Bronchial epithelial cell (primary cell): Measurements from ENCODE around the gene DNTT. TPM values are rescaled to one million over a fixed set of nuclear protein-coding genes. Genes with fewer than 3 reads are reported as not detected.

Experiments used
- DNase-seq: peaks from one replicate; pipeline ENCODE4 v3.0.0-alpha.2; 2010; ENCODE audit warnings: low read depth
- FAIRE-seq: peaks from 2 replicates; lab custom pipeline; 2011; peaks lifted over from hg19 to GRCh38; lab: Jason Lieb, UNC
- H3K27me3 ChIP-seq: 2 replicates; pipeline ENCODE4 v1.5.1; 2011; ENCODE audit warnings: low read length; ENCODE audit not compliant: control insufficient read depth, insufficient read depth
- H3K36me3 ChIP-seq: 2 replicates; pipeline ENCODE4 v1.5.1; 2011; ENCODE audit warnings: low read length; ENCODE audit not compliant: control insufficient read depth, insufficient read depth
- H3K4me3 ChIP-seq: 2 replicates; pipeline ENCODE4 v1.5.1; 2011; ENCODE audit warnings: mild to moderate bottlenecking, low read depth, low read length, control low read depth
- CTCF ChIP-seq: IDR thresholded peaks from 2 replicates; pipeline ENCODE4 v1.5.1; 2011; ENCODE audit warnings: mild to moderate bottlenecking, moderate library complexity, low read length, control low read depth, inconsistent platforms; ENCODE audit not compliant: insufficient read depth, severe bottlenecking
- total RNA-seq: library from RNA; depleted of rRNA; stranded (reverse); fragments of >200 nt; gene quantifications from 2 replicates; pipeline ENCODE4 v1.2.1, GENCODE V29; 2014

Gene DNTT
- total RNA-seq, 1 donor from 2014 or later = not detected

GRCh38 chr10:96325719-96326373 lies 21.6 kb downstream of the DNTT start:
- H3K4me3 ChIP-seq = no peak overlapping the region
- no peaks in the 10 kb centered on the region for H3K36me3 ChIP-seq
- FAIRE-seq (no peak), DNase-seq (peak; percentile 21)
- peaks cover 2% of the 10 kb centered on the region for H3K27me3 ChIP-seq
- no peak for TF ChIP-seq CTCF

GRCh38 chr10:96327462-96327861 lies 23.2 kb downstream of the DNTT start:
- TF ChIP-seq CTCF = no peak
- DNase-seq (no peak), FAIRE-seq (no peak)
- peaks cover 2% of the 10 kb centered on the region for H3K27me3 ChIP-seq
- no peak overlapping the region for H3K4me3 ChIP-seq
- H3K36me3 ChIP-seq = no peaks in the 10 kb centered on the region

- H3K4me3 ChIP-seq = no peak overlapping the region
- FAIRE-seq = no peak
- no peak for DNase-seq
- no peak for TF ChIP-seq CTCF
- H3K36me3 ChIP-seq = no peaks in the 10 kb centered on the region
- H3K27me3 ChIP-seq = no peaks in the 10 kb centered on the region
Measured at GRCh38 chr10:96333101-96333500, 28.9 kb downstream of the DNTT start.

GRCh38 chr10:96334616-96335526 lies 30.6 kb downstream of the DNTT start:
- TF ChIP-seq CTCF = peak; percentile 82
- no peak overlapping the region for H3K4me3 ChIP-seq
- DNase-seq = peak; percentile 44

GRCh38 chr10:96337106-96337505 lies 32.9 kb downstream of the DNTT start:
- no peak for FAIRE-seq
- H3K27me3 ChIP-seq = no peaks in the 10 kb centered on the region
- no peak for TF ChIP-seq CTCF
- H3K4me3 ChIP-seq = no peak overlapping the region
- no peak for DNase-seq
- no peaks in the 10 kb centered on the region for H3K36me3 ChIP-seq

More at GRCh38 chr10:96334616-96335526, 30.6 kb downstream of the DNTT start:
- Histone ChIP-seq H3K36me3 (no peaks in the 10 kb centered on the region), H3K27me3 (no peaks in the 10 kb centered on the region)
- peak; percentile 77 for FAIRE-seq
